Stimulated activated CD8-positive, alpha-beta memory T cell treated with anti-CD3 and anti-CD28 coated beads, Interleukin-7, amount 100 ng/mL, for 48 hours (primary cell): ENCODE data around the gene MAP2K4.

ENCODE experiments used
- DNase-seq, 2 donors: peaks; one replicate each; pipeline ENCODE4 v3.0.0-alpha.2; 2020; ENCODE audit warnings: low read depth in 1 of 2; ENCODE audit errors: extremely low read depth in 1 of 2

Gene MAP2K4

GRCh38 chr17:12035673-12036072 is 15.0 kb downstream of the MAP2K4 start:
- DNase-seq, result no peak

GRCh38 chr17:12037970-12038369 is 17.3 kb downstream of the MAP2K4 start:
- DNase-seq, result no peak

- no peak for DNase-seq
Observed at GRCh38 chr17:12040478-12040877, 19.8 kb downstream of the MAP2K4 start.

- DNase-seq, result no peak
Observed at GRCh38 chr17:12041312-12041711, 20.6 kb downstream of the MAP2K4 start.

GRCh38 chr17:12043702-12044101 is 23.0 kb downstream of the MAP2K4 start:
- no peak for DNase-seq

- DNase-seq, result no peak
Observed at GRCh38 chr17:12046786-12047185, 26.1 kb downstream of the MAP2K4 start.

- DNase-seq, result no peak
Observed at GRCh38 chr17:12047681-12048376, 27.2 kb downstream of the MAP2K4 start.

- no peak for DNase-seq
Observed at GRCh38 chr17:12048843-12049473, 28.3 kb downstream of the MAP2K4 start.

GRCh38 chr17:12050646-12051225 is 30.1 kb downstream of the MAP2K4 start:
- no peak for DNase-seq

GRCh38 chr17:12053552-12053951 is 32.9 kb downstream of the MAP2K4 start:
- no peak for DNase-seq

- DNase-seq, result no peak
Observed at GRCh38 chr17:12055889-12056288, 35.2 kb downstream of the MAP2K4 start.

- DNase-seq, result no peak
Observed at GRCh38 chr17:12057520-12057919, 36.8 kb downstream of the MAP2K4 start.

GRCh38 chr17:12058535-12058934 is 37.9 kb downstream of the MAP2K4 start:
- DNase-seq, result no peak

GRCh38 chr17:12062249-12062648 is 41.6 kb downstream of the MAP2K4 start:
- DNase-seq, result no peak

- DNase-seq, result no peak
Observed at GRCh38 chr17:12064395-12064794, 43.7 kb downstream of the MAP2K4 start.

GRCh38 chr17:12067485-12067884 is 46.8 kb downstream of the MAP2K4 start:
- DNase-seq, result no peak

- DNase-seq, result no peak
Observed at GRCh38 chr17:12068946-12069345, 48.3 kb downstream of the MAP2K4 start.

- DNase-seq, result no peak
Observed at GRCh38 chr17:12070561-12070960, 49.9 kb downstream of the MAP2K4 start.

GRCh38 chr17:12074346-12074745 is 53.7 kb downstream of the MAP2K4 start:
- no peak for DNase-seq

- no peak for DNase-seq
Observed at GRCh38 chr17:12077773-12078172, 57.1 kb downstream of the MAP2K4 start.

GRCh38 chr17:12078791-12079190 is 58.1 kb downstream of the MAP2K4 start:
- no peak for DNase-seq

- DNase-seq, result no peak
Observed at GRCh38 chr17:12081720-12082119, 61.0 kb downstream of the MAP2K4 start.
